CD8-positive, alpha-beta memory T cell (primary cell): ENCODE results near the gene CFAP221. TPM values are rescaled to one million over a fixed set of nuclear protein-coding genes. Genes with fewer than 3 reads are reported as not detected.
"Not testable (repeated sequence)": the region's sequence is repeated elsewhere in the genome, so short reads cannot be mapped to it uniquely, and the experiment has no call there.

Source experiments
- CTCF ChIA-PET: fragments of 350-600 bp; sonication (Branson Sonifier 250); formaldehyde crosslinking; loops from one replicate; lab custom pipeline; 2021; ENCODE audit warnings: antibody characterized with exemption; lab: Charles Lee
- POLR2A ChIA-PET: fragments of 350-600 bp; sonication (Branson Sonifier 250); formaldehyde crosslinking; loops from one replicate; lab custom pipeline; 2021; ENCODE audit warnings: antibody characterized with exemption; lab: Charles Lee
- DNase-seq, 5 donors: peaks; one replicate each; pipeline versions ENCODE4 v3.0.0 to v3.0.0-alpha.2; 2020 to 2022; ENCODE audit warnings: mixed read lengths in 1 of 5
- H3K27ac ChIP-seq: one replicate; pipeline ENCODE4 v1.7.0; 2013; ENCODE audit warnings: low read depth, mild to moderate bottlenecking, low read length, moderate library complexity
- H3K27me3 ChIP-seq: 2 replicates; pipeline ENCODE4 v1.7.0; 2013; ENCODE audit warnings: low read length, mild to moderate bottlenecking; ENCODE audit not compliant: insufficient read depth, poor library complexity, severe bottlenecking
- H3K36me3 ChIP-seq: 2 replicates; pipeline ENCODE4 v1.7.0; 2013; ENCODE audit warnings: mild to moderate bottlenecking, low read length, moderate library complexity; ENCODE audit not compliant: insufficient read depth
- H3K4me1 ChIP-seq: 2 replicates; pipeline ENCODE4 v1.7.0; 2013; ENCODE audit warnings: mild to moderate bottlenecking, low read length, moderate library complexity; ENCODE audit not compliant: insufficient read depth
- H3K4me3 ChIP-seq: 2 replicates; pipeline ENCODE4 v1.7.0; 2013; ENCODE audit warnings: mild to moderate bottlenecking, low read length
- H3K9me3 ChIP-seq: 2 replicates; pipeline ENCODE4 v1.7.0; 2013; ENCODE audit warnings: mild to moderate bottlenecking, low read length
- H3K27ac Mint-ChIP-seq, 8 donors: one replicate each; pipeline ENCODE4 v1.8.0; 2020 to 2021; ENCODE audit warnings: mixed read lengths in 8 of 8, mild to moderate bottlenecking in 6 of 8, inconsistent platforms in 3 of 8, moderate library complexity in 3 of 8
- H3K27me3 Mint-ChIP-seq, 2 donors: one replicate each; pipeline ENCODE4 v1.8.0; 2020 to 2021; ENCODE audit warnings: mixed read lengths in 2 of 2, mild to moderate bottlenecking in 1 of 2, moderate library complexity in 1 of 2
- H3K36me3 Mint-ChIP-seq, 3 donors: one replicate each; pipeline ENCODE4 v1.8.0; 2020 to 2021; ENCODE audit warnings: mixed read lengths in 3 of 3, inconsistent platforms in 1 of 3, mild to moderate bottlenecking in 1 of 3
- H3K4me1 Mint-ChIP-seq, 3 donors: one replicate each; pipeline ENCODE4 v1.8.0; 2020 to 2021; ENCODE audit warnings: mixed read lengths in 3 of 3, inconsistent platforms in 1 of 3, mild to moderate bottlenecking in 1 of 3
- H3K4me3 Mint-ChIP-seq, 7 donors: one replicate each; pipeline ENCODE4 v1.8.0; 2020 to 2021; ENCODE audit warnings: mixed read lengths in 7 of 7, mild to moderate bottlenecking in 6 of 7, moderate library complexity in 4 of 7, inconsistent platforms in 2 of 7
- H3K9me3 Mint-ChIP-seq, 5 donors: one replicate each; pipeline ENCODE4 v1.8.0; 2020 to 2022; ENCODE audit warnings: mixed read lengths in 5 of 5, mild to moderate bottlenecking in 3 of 5, moderate library complexity in 2 of 5, inconsistent platforms in 1 of 5
- polyA plus RNA-seq: library from polyadenylated mRNA; unstranded; fragments of 300-500 nt; fragmentation: Illumina TruSeq; gene quantifications from one replicate; pipeline ENCODE4 v1.2.3, GENCODE V29; 2021
- total RNA-seq, 2 experiments: library from RNA; stranded (reverse); gene quantifications; one replicate each; pipeline ENCODE4 v1.2.3, GENCODE V29; 2021

Gene CFAP221
- total and polyA plus RNA-seq, 3 experiments from 2014 or later: not detected

- peaks cover 0 to 9% (median 1%) of the 10 kb centered on the region in 3 donors for H3K36me3 Mint-ChIP-seq
- no peak overlapping the region for H3K4me3 ChIP-seq
- H3K4me1 ChIP-seq: no peaks in the 10 kb centered on the region
- H3K9me3 ChIP-seq: peaks cover 4% of the 10 kb centered on the region
- CTCF ChIA-PET: no interaction called here
- no peak for DNase-seq
- no peak overlapping the region for H3K27ac Mint-ChIP-seq
- H3K27me3 ChIP-seq: no peaks in the 10 kb centered on the region
- H3K27ac ChIP-seq: no peak overlapping the region
- POLR2A ChIA-PET: no interaction called here
- peaks cover 23 to 38% (median 31%) of the 10 kb centered on the region in 5 donors for H3K9me3 Mint-ChIP-seq
- H3K4me3 Mint-ChIP-seq: no peak overlapping the region
- H3K36me3 ChIP-seq: no peaks in the 10 kb centered on the region
- no peaks in the 10 kb centered on the region for H3K4me1 Mint-ChIP-seq
- H3K27me3 Mint-ChIP-seq: peaks cover 26 to 34% of the 10 kb centered on the region in 2 donors
Observed at GRCh38 chr2:119617455-119617854, 73.2 kb downstream of the CFAP221 start.

GRCh38 chr2:119618725-119619124 lies 74.5 kb downstream of the CFAP221 start:
- H3K4me1 ChIP-seq, H3K4me3 Mint-ChIP-seq, H3K36me3 ChIP-seq, POLR2A ChIA-PET, H3K9me3 ChIP-seq, H3K4me3 ChIP-seq, H3K36me3 Mint-ChIP-seq, H3K4me1 Mint-ChIP-seq, H3K27ac Mint-ChIP-seq, DNase-seq, CTCF ChIA-PET, H3K27ac ChIP-seq, H3K27me3 ChIP-seq: not testable (repeated sequence)
- H3K9me3 Mint-ChIP-seq: peaks cover 22 to 33% (median 25%) of the 10 kb centered on the region in 5 donors
- peaks cover 22 to 34% of the 10 kb centered on the region in 2 donors for H3K27me3 Mint-ChIP-seq

GRCh38 chr2:119625226-119625625 lies 81.0 kb downstream of the CFAP221 start:
- Mint-ChIP-seq H3K36me3 (no peaks in the 10 kb centered on the region), H3K27ac (no peak overlapping the region), H3K9me3 (peaks cover 0 to 4% (median 0%) of the 10 kb centered on the region in 5 donors), H3K4me1 (no peaks in the 10 kb centered on the region), H3K4me3 (no peak overlapping the region), H3K27me3 (peaks cover 11 to 17% of the 10 kb centered on the region in 2 donors)
- Histone ChIP-seq H3K4me3 (no peak overlapping the region), H3K4me1 (no peaks in the 10 kb centered on the region), H3K27me3 (no peaks in the 10 kb centered on the region), H3K36me3 (no peaks in the 10 kb centered on the region), H3K9me3 (no peaks in the 10 kb centered on the region), H3K27ac (no peak overlapping the region)
- ChIA-PET POLR2A (no interaction called here), CTCF (no interaction called here)
- no peak for DNase-seq

GRCh38 chr2:119629323-119629825 lies 85.1 kb downstream of the CFAP221 start:
- no peaks in the 10 kb centered on the region for H3K27me3 ChIP-seq
- H3K36me3 ChIP-seq: no peaks in the 10 kb centered on the region
- no peaks in the 10 kb centered on the region for H3K9me3 ChIP-seq
- no peaks in the 10 kb centered on the region for H3K4me1 ChIP-seq
- Mint-ChIP-seq H3K4me3 (no peak overlapping the region), H3K4me1 (no peaks in the 10 kb centered on the region), H3K9me3 (peaks cover 0 to 4% (median 0%) of the 10 kb centered on the region in 5 donors), H3K36me3 (peaks cover 0 to 3% (median 0%) of the 10 kb centered on the region in 3 donors), H3K27ac (no peak overlapping the region), H3K27me3 (peaks cover 8 to 20% of the 10 kb centered on the region in 2 donors)
- ChIA-PET CTCF (no interaction called here), POLR2A (no interaction called here)
- H3K4me3 ChIP-seq: no peak overlapping the region
- H3K27ac ChIP-seq: no peak overlapping the region
- no peak for DNase-seq

GRCh38 chr2:119630121-119630520 lies 85.9 kb downstream of the CFAP221 start:
- no peak overlapping the region for H3K27ac Mint-ChIP-seq
- peaks cover 8 to 20% of the 10 kb centered on the region in 2 donors for H3K27me3 Mint-ChIP-seq

GRCh38 chr2:119637371-119637770 lies 93.1 kb downstream of the CFAP221 start:
- peaks cover 1 to 6% (median 5%) of the 10 kb centered on the region in 3 donors for H3K4me1 Mint-ChIP-seq
- H3K27me3 Mint-ChIP-seq: peaks cover 0 to 9% of the 10 kb centered on the region in 2 donors
- peaks cover 0 to 1% (median 0%) of the 10 kb centered on the region in 5 donors for H3K9me3 Mint-ChIP-seq
- H3K36me3 Mint-ChIP-seq: no peaks in the 10 kb centered on the region
- no peaks in the 10 kb centered on the region for H3K9me3 ChIP-seq
- H3K27ac ChIP-seq: no peak overlapping the region
- ChIA-PET POLR2A (no interaction called here), CTCF (no interaction called here)
- H3K4me3 Mint-ChIP-seq: no peak overlapping the region
- H3K27ac Mint-ChIP-seq: no peak overlapping the region
- no peak for DNase-seq
- no peaks in the 10 kb centered on the region for H3K36me3 ChIP-seq
- no peaks in the 10 kb centered on the region for H3K27me3 ChIP-seq
- H3K4me3 ChIP-seq: no peak overlapping the region
- no peaks in the 10 kb centered on the region for H3K4me1 ChIP-seq

More at GRCh38 chr2:119630121-119630520, 85.9 kb downstream of the CFAP221 start:
- no peak for DNase-seq
- Mint-ChIP-seq H3K4me1 (no peaks in the 10 kb centered on the region), H3K9me3 (peaks cover 0 to 4% (median 0%) of the 10 kb centered on the region in 5 donors), H3K4me3 (no peak overlapping the region), H3K36me3 (peaks cover 0 to 3% (median 0%) of the 10 kb centered on the region in 3 donors)
- H3K4me1 ChIP-seq: no peaks in the 10 kb centered on the region
- H3K4me3 ChIP-seq: no peak overlapping the region
- no peak overlapping the region for H3K27ac ChIP-seq
- H3K9me3 ChIP-seq: no peaks in the 10 kb centered on the region
- no peaks in the 10 kb centered on the region for H3K36me3 ChIP-seq
- ChIA-PET CTCF (no interaction called here), POLR2A (no interaction called here)
- no peaks in the 10 kb centered on the region for H3K27me3 ChIP-seq

- Histone ChIP-seq H3K4me1 (no peaks in the 10 kb centered on the region), H3K36me3 (no peaks in the 10 kb centered on the region), H3K9me3 (no peaks in the 10 kb centered on the region), H3K4me3 (no peak overlapping the region), H3K27ac (no peak overlapping the region), H3K27me3 (no peaks in the 10 kb centered on the region)
- Mint-ChIP-seq H3K27me3 (peaks cover 0 to 8% of the 10 kb centered on the region in 2 donors), H3K36me3 (no peaks in the 10 kb centered on the region), H3K4me3 (no peak overlapping the region), H3K4me1 (peaks cover 1 to 6% (median 5%) of the 10 kb centered on the region in 3 donors), H3K27ac (no peak overlapping the region), H3K9me3 (no peaks in the 10 kb centered on the region)
- POLR2A ChIA-PET: no interaction called here
- CTCF ChIA-PET: interaction anchor here (0.6 to 1.6 kb wide), 2 partner anchors 12 to 611 kb away, joined by 3 read pairs; no protein-coding TSS in a partner anchor
- DNase-seq: no peak
Observed at GRCh38 chr2:119638246-119638645, 94.0 kb downstream of the CFAP221 start.

- no peak overlapping the region for H3K27ac ChIP-seq
- H3K4me3 Mint-ChIP-seq: no peak overlapping the region
- no peak for DNase-seq
- H3K9me3 ChIP-seq: no peaks in the 10 kb centered on the region
- ChIA-PET CTCF (interaction anchor here (0.6 to 1.6 kb wide), 2 partner anchors 12 to 25 kb away, joined by 3 read pairs; no protein-coding TSS in a partner anchor), POLR2A (no interaction called here)
- no peak overlapping the region for H3K27ac Mint-ChIP-seq
- no peaks in the 10 kb centered on the region for H3K4me1 ChIP-seq
- H3K27me3 ChIP-seq: no peaks in the 10 kb centered on the region
- no peaks in the 10 kb centered on the region for H3K36me3 ChIP-seq
- H3K4me1 Mint-ChIP-seq: peaks cover 1 to 6% (median 5%) of the 10 kb centered on the region in 3 donors
- peaks cover 0 to 8% of the 10 kb centered on the region in 2 donors for H3K27me3 Mint-ChIP-seq
- no peaks in the 10 kb centered on the region for H3K9me3 Mint-ChIP-seq
- no peaks in the 10 kb centered on the region for H3K36me3 Mint-ChIP-seq
- no peak overlapping the region for H3K4me3 ChIP-seq
Observed at GRCh38 chr2:119638685-119639554, 94.7 kb downstream of the CFAP221 start.
